Common myeloid progenitor, CD34-positive (primary cell): ENCODE measurements around the gene TPRX1.

Experiments
- CTCF ChIA-PET: fragments of 350-600 bp; sonication (Branson Sonifier 250); formaldehyde crosslinking; loops from one replicate; lab custom pipeline; 2021; ENCODE audit warnings: antibody characterized with exemption; lab: Charles Lee
- POLR2A ChIA-PET: fragments of 350-600 bp; sonication (Branson Sonifier 250); formaldehyde crosslinking; loops from one replicate; lab custom pipeline; 2021; ENCODE audit warnings: antibody characterized with exemption; lab: Charles Lee
- DNase-seq, 3 donors: peaks; one replicate each; pipeline versions ENCODE4 v3.0.0 to v3.0.0-alpha.2; 2013
- H3K27ac ChIP-seq, 2 experiments: 1 replicate in 1 of 2; 2 replicates in 1 of 2; pipeline ENCODE4 v1.7.0; 2013; ENCODE audit warnings: inconsistent platforms in 2 of 2, low read length in 2 of 2, mild to moderate bottlenecking in 2 of 2, low read depth in 1 of 2, moderate library complexity in 1 of 2; ENCODE audit not compliant: severe bottlenecking in 2 of 2, insufficient read depth in 1 of 2, poor library complexity in 1 of 2
- H3K27me3 ChIP-seq, 5 experiments: replicated peaks in 2 of 5; 1 replicate in 3 of 5; 2 replicates in 2 of 5; pipeline versions ENCODE4 v1.6.1 to v1.7.0; 2013; ENCODE audit warnings: low read length in 4 of 5, mild to moderate bottlenecking in 2 of 5, moderate library complexity in 2 of 5, inconsistent platforms in 1 of 5; ENCODE audit not compliant: insufficient read depth in 5 of 5, control insufficient read depth in 4 of 5
- H3K36me3 ChIP-seq, 4 experiments: 1 replicate in 2 of 4; 2 replicates in 2 of 4; pipeline versions ENCODE4 v1.6.1 to v1.7.0; 2013; ENCODE audit warnings: low read length in 3 of 4, control low read depth in 1 of 4, mild to moderate bottlenecking in 1 of 4; ENCODE audit not compliant: control insufficient read depth in 4 of 4, insufficient read depth in 4 of 4
- H3K4me1 ChIP-seq, 4 experiments: 1 replicate in 3 of 4; 2 replicates in 1 of 4; pipeline versions ENCODE4 v1.6.1 to v1.7.1; 2013; ENCODE audit warnings: low read length in 3 of 4, mild to moderate bottlenecking in 3 of 4, control low read depth in 1 of 4, inconsistent platforms in 1 of 4, moderate library complexity in 1 of 4; ENCODE audit not compliant: control insufficient read depth in 4 of 4, insufficient read depth in 4 of 4; ENCODE audit errors: control extremely low read depth in 1 of 4
- H3K4me3 ChIP-seq, 7 experiments: 1 replicate in 4 of 7; 2 replicates in 3 of 7; pipeline versions ENCODE4 v1.5.1 to v1.7.0; 2013; ENCODE audit warnings: mild to moderate bottlenecking in 7 of 7, low read length in 6 of 7, moderate library complexity in 6 of 7, inconsistent platforms in 2 of 7, low read depth in 2 of 7, control low read depth in 1 of 7; ENCODE audit not compliant: insufficient read depth in 4 of 7, control insufficient read depth in 1 of 7; ENCODE audit errors: extremely low read depth in 1 of 7
- H3K9me3 ChIP-seq, 5 experiments: 1 replicate in 4 of 5; 2 replicates in 1 of 5; pipeline versions ENCODE4 v1.6.1 to v1.7.1; 2013; ENCODE audit warnings: low read length in 4 of 5, mild to moderate bottlenecking in 2 of 5, inconsistent platforms in 1 of 5, low read depth in 1 of 5, moderate library complexity in 1 of 5; ENCODE audit not compliant: control insufficient read depth in 4 of 5, insufficient read depth in 2 of 5; ENCODE audit errors: control extremely low read depth in 1 of 5
- WGBS: methylation state at CpG from one replicate; pipeline ENCODE4 v1.1.5; 2013; ENCODE audit not compliant: insufficient coverage; 5-methylcytosine and 5-hydroxymethylcytosine counted together

TPRX1 gene

GRCh38 chr19:47839411-47839810 is 35.1 kb upstream of the TPRX1 start:
- CTCF ChIA-PET, result interaction anchor here (1.3 kb wide), 1 partner anchor 10 kb away, joined by 4 read pairs; no protein-coding TSS in a partner anchor
- DNase-seq, result no peak
- WGBS, result 93% methylated on average over 16 of the region's 16 CpGs
- Histone ChIP-seq H3K27ac (no peak overlapping the region), H3K9me3 (no peaks in the 10 kb centered on the region), H3K27me3 (peaks cover 0 to 2% (median 0%) of the 10 kb centered on the region in 5 experiments), H3K4me3 (no peak overlapping the region), H3K36me3 (no peaks in the 10 kb centered on the region), H3K4me1 (peaks cover 0 to 4% (median 0%) of the 10 kb centered on the region in 4 experiments)
- POLR2A ChIA-PET, result no interaction called here

- no peak for DNase-seq
- 87% methylated on average over 7 of the region's 8 CpGs for WGBS
- no peaks in the 10 kb centered on the region for H3K9me3 ChIP-seq
- POLR2A ChIA-PET, result no interaction called here
- CTCF ChIA-PET, result interaction anchor here (1.1 kb wide), 1 partner anchor 14 kb away, joined by 3 read pairs; no protein-coding TSS in a partner anchor
- no peak overlapping the region for H3K27ac ChIP-seq
- H3K4me1 ChIP-seq, result no peaks in the 10 kb centered on the region
- H3K36me3 ChIP-seq, result no peaks in the 10 kb centered on the region
- no peak overlapping the region for H3K4me3 ChIP-seq
- peaks cover 0 to 3% (median under 1%) of the 10 kb centered on the region in 5 experiments for H3K27me3 ChIP-seq
Measured at GRCh38 chr19:47836038-47836437, 31.7 kb upstream of the TPRX1 start.

GRCh38 chr19:47832723-47833122 is 28.4 kb upstream of the TPRX1 start:
- no peaks in the 10 kb centered on the region for H3K36me3 ChIP-seq
- H3K4me1 ChIP-seq, result no peaks in the 10 kb centered on the region
- H3K4me3 ChIP-seq, result no peak overlapping the region
- no peak overlapping the region for H3K27ac ChIP-seq
- no peaks in the 10 kb centered on the region for H3K9me3 ChIP-seq
- no peak for DNase-seq
- peaks cover 0 to 5% (median 3%) of the 10 kb centered on the region in 5 experiments for H3K27me3 ChIP-seq
- POLR2A ChIA-PET, result no interaction called here
- 93% methylated on average over 3 of the region's 4 CpGs for WGBS
- CTCF ChIA-PET, result no interaction called here

- Histone ChIP-seq H3K36me3 (no peaks in the 10 kb centered on the region), H3K27ac (no peak overlapping the region), H3K9me3 (peaks cover 0 to 5% (median 0%) of the 10 kb centered on the region in 5 experiments), H3K4me1 (no peaks in the 10 kb centered on the region), H3K4me3 (no peak overlapping the region), H3K27me3 (peaks cover 0 to 9% (median 0%) of the 10 kb centered on the region in 5 experiments)
- DNase-seq, result no peak
- ChIA-PET POLR2A (no interaction called here), CTCF (no interaction called here)
- 98% methylated on average over 6 of the region's 6 CpGs for WGBS
Measured at GRCh38 chr19:47826800-47827199, 22.4 kb upstream of the TPRX1 start.

GRCh38 chr19:47824396-47824795 is 20.0 kb upstream of the TPRX1 start:
- Histone ChIP-seq H3K36me3 (no peaks in the 10 kb centered on the region), H3K27me3 (peaks cover 2 to 33% (median 9%) of the 10 kb centered on the region in 5 experiments), H3K4me1 (no peaks in the 10 kb centered on the region), H3K9me3 (peaks cover 0 to 5% (median 0%) of the 10 kb centered on the region in 5 experiments), H3K27ac (no peak overlapping the region), H3K4me3 (no peak overlapping the region)
- ChIA-PET POLR2A (no interaction called here), CTCF (interaction anchor here (0.6 kb wide), 1 partner anchor 718 kb away, joined by 3 read pairs; no protein-coding TSS in a partner anchor)
- no peak for DNase-seq
- WGBS, result 88% methylated on average over 2 of the region's 6 CpGs

GRCh38 chr19:47821460-47822020 is 17.2 kb upstream of the TPRX1 start, which contains the start of gene CRX:
Gene CRX, plus strand, starts transcription at chr19:47821937. Its CDS starts 12,507 bp downstream, at chr19:47834444.
- Histone ChIP-seq H3K27me3 (peaks cover 2 to 45% (median 11%) of the 10 kb centered on the region in 5 experiments), H3K4me3 (no peak within 1 kb of the TSS), H3K27ac (no peak within 1 kb of the TSS), H3K9me3 (peaks cover 0 to 2% (median 0%) of the 10 kb centered on the region in 5 experiments), H3K36me3 (no peaks in the 10 kb centered on the region), H3K4me1 (no peaks in the 10 kb centered on the region)
- CTCF ChIA-PET, result no interaction called here
- DNase-seq, result no peak
- POLR2A ChIA-PET, result interaction anchor here (0.6 kb wide), 1 partner anchor 13 kb away, joined by 5 read pairs; no protein-coding TSS in a partner anchor
- 72% methylated on average over 8 of the region's 15 CpGs for WGBS

- Histone ChIP-seq H3K4me1 (no peaks in the 10 kb centered on the region), H3K9me3 (peaks cover 0 to 2% (median 0%) of the 10 kb centered on the region in 5 experiments), H3K4me3 (no peak overlapping the region), H3K27ac (no peak overlapping the region), H3K27me3 (peaks cover 2 to 45% (median 11%) of the 10 kb centered on the region in 5 experiments), H3K36me3 (no peaks in the 10 kb centered on the region)
- POLR2A ChIA-PET, result no interaction called here
- CTCF ChIA-PET, result no interaction called here
- 77% methylated on average over 2 of the region's 2 CpGs for WGBS
- DNase-seq, result no peak
Measured at GRCh38 chr19:47820410-47820809, 16.1 kb upstream of the TPRX1 start.
